ENCODE data around the gene TBC1D14. TPM values are rescaled to one million over a fixed set of nuclear protein-coding genes. Genes with fewer than 3 reads are reported as not detected.

TBC1D14 gene
- total RNA-seq, 1 experiment from 2014 or later, result 36.3 TPM

DNA sequence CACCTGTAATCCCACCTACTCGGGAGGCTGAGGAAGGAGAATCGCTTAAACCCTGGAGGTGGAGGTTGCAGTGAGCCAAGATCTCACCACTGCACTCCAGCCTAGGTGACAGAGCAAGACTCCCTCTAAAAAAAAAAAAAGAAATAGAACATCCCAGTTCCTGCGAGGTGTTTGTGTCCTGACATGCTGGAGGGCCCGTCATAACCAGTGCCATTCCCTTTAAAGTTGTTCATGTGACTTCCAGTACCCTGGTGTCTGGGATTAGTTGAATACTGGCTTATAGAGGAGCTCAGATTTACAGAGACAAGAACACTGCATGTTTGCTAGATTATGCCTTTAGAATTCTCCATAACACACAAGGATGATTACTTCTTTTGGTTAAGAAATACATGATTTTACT is 95.9 kb downstream of the TBC1D14 start:
- ATAC-seq (no peak), DNase-seq (ENCODE audit: low read depth, low spot score) (no peak)
- Histone ChIP-seq H3K4me1 (ENCODE audit: control insufficient read depth, insufficient read depth, low read length) (no peaks in the 10 kb centered on the region), H3K27me3 (ENCODE audit: control insufficient read depth, insufficient read depth, low read length) (no peaks in the 10 kb centered on the region), H3K36me3 (ENCODE audit: control insufficient read depth, insufficient read depth, low read length) (peaks cover 8% of the 10 kb centered on the region), H3K9me3 (ENCODE audit: control insufficient read depth, insufficient read depth, low read depth, low read length) (no peaks in the 10 kb centered on the region), H3K27ac (ENCODE audit: low read length) (no peak overlapping the region), H3K4me3 (ENCODE audit: low read depth in 2 of 2, low read length in 2 of 2) (no peak overlapping the region)
- TF ChIP-seq SIN3A (IDR thresholded peaks at IDR 0.05; ENCODE audit: borderline replicate concordance, insufficient read depth, low read depth, low read length) (no peak), TCF7L2 (IDR thresholded peaks at IDR 0.05; ENCODE audit: low read depth, low read length) (no peak), POLR2AphosphoS5 (IDR thresholded peaks at IDR 0.05; ENCODE audit: low read depth, low read length) (no peak)
- TF ChIP-seq, protein P1, sequence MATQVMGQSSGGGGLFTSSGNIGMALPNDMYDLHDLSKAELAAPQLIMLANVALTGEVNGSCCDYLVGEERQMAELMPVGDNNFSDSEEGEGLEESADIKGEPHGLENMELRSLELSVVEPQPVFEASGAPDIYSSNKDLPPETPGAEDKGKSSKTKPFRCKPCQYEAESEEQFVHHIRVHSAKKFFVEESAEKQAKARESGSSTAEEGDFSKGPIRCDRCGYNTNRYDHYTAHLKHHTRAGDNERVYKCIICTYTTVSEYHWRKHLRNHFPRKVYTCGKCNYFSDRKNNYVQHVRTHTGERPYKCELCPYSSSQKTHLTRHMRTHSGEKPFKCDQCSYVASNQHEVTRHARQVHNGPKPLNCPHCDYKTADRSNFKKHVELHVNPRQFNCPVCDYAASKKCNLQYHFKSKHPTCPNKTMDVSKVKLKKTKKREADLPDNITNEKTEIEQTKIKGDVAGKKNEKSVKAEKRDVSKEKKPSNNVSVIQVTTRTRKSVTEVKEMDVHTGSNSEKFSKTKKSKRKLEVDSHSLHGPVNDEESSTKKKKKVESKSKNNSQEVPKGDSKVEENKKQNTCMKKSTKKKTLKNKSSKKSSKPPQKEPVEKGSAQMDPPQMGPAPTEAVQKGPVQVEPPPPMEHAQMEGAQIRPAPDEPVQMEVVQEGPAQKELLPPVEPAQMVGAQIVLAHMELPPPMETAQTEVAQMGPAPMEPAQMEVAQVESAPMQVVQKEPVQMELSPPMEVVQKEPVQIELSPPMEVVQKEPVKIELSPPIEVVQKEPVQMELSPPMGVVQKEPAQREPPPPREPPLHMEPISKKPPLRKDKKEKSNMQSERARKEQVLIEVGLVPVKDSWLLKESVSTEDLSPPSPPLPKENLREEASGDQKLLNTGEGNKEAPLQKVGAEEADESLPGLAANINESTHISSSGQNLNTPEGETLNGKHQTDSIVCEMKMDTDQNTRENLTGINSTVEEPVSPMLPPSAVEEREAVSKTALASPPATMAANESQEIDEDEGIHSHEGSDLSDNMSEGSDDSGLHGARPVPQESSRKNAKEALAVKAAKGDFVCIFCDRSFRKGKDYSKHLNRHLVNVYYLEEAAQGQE (IDR thresholded peaks at IDR 0.05; ENCODE audit: insufficient read depth in 1 of 2, low read depth in 2 of 2, low read length in 1 of 2), result no peak
- TF ChIP-seq, protein P2, sequence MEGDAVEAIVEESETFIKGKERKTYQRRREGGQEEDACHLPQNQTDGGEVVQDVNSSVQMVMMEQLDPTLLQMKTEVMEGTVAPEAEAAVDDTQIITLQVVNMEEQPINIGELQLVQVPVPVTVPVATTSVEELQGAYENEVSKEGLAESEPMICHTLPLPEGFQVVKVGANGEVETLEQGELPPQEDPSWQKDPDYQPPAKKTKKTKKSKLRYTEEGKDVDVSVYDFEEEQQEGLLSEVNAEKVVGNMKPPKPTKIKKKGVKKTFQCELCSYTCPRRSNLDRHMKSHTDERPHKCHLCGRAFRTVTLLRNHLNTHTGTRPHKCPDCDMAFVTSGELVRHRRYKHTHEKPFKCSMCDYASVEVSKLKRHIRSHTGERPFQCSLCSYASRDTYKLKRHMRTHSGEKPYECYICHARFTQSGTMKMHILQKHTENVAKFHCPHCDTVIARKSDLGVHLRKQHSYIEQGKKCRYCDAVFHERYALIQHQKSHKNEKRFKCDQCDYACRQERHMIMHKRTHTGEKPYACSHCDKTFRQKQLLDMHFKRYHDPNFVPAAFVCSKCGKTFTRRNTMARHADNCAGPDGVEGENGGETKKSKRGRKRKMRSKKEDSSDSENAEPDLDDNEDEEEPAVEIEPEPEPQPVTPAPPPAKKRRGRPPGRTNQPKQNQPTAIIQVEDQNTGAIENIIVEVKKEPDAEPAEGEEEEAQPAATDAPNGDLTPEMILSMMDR (IDR thresholded peaks at IDR 0.05), result no peak
- intact Hi-C loops (cut with micrococcal nuclease; ENCODE audit: unreplicated experiment), result no loop called here
- BruUV-seq (replicated peaks), result no TSS peak
- ChIA-PET CTCF (no interaction called here), POLR2A (no interaction called here)
- in situ Hi-C loops (cut with HindIII; ENCODE audit: low pct_unique_long_range_greater_than_20kb, low sequenced_read_pairs), result no loop called here

DNA sequence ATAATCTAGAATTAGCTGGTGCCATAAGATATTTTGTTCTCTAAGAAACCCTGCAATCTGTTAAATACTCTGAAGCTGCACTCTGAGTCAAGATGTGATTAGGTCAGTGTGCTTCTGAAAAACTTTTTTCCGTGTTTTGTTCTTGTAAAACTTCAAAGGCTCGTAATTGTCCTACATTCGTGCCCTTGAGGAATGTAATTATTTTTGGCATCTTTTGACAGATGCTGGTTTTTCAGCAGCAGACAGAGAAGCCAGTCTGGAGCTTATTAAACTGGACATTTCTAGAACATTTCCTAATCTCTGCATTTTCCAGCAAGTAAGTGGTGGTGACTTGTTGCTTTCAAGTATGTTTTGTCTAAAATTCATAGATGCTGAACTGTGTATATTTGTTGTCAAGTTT is 96.8 kb downstream of the TBC1D14 start:
- Histone ChIP-seq H3K4me3 (ENCODE audit: low read depth in 2 of 2, low read length in 2 of 2) (no peak overlapping the region), H3K27me3 (ENCODE audit: control insufficient read depth, insufficient read depth, low read length) (no peaks in the 10 kb centered on the region), H3K36me3 (ENCODE audit: control insufficient read depth, insufficient read depth, low read length) (peaks cover 8% of the 10 kb centered on the region), H3K9me3 (ENCODE audit: control insufficient read depth, insufficient read depth, low read depth, low read length) (no peaks in the 10 kb centered on the region), H3K27ac (ENCODE audit: low read length) (no peak overlapping the region), H3K4me1 (ENCODE audit: control insufficient read depth, insufficient read depth, low read length) (no peaks in the 10 kb centered on the region)
- intact Hi-C loops (cut with micrococcal nuclease; ENCODE audit: unreplicated experiment) (no loop called here), in situ Hi-C loops (cut with HindIII; ENCODE audit: low pct_unique_long_range_greater_than_20kb, low sequenced_read_pairs) (no loop called here)
- ATAC-seq, result no peak
- TF ChIP-seq SIN3A (IDR thresholded peaks at IDR 0.05; ENCODE audit: borderline replicate concordance, insufficient read depth, low read depth, low read length) (no peak), POLR2AphosphoS5 (IDR thresholded peaks at IDR 0.05; ENCODE audit: low read depth, low read length) (no peak), TCF7L2 (IDR thresholded peaks at IDR 0.05; ENCODE audit: low read depth, low read length) (no peak)
- TF ChIP-seq, protein P1 (IDR thresholded peaks at IDR 0.05; ENCODE audit: insufficient read depth in 1 of 2, low read depth in 2 of 2, low read length in 1 of 2), result no peak
- TF ChIP-seq, protein P2 (IDR thresholded peaks at IDR 0.05), result no peak
- BruUV-seq (replicated peaks), result no TSS peak
- no peak for DNase-seq (ENCODE audit: low read depth, low spot score)
- ChIA-PET CTCF (no interaction called here), POLR2A (no interaction called here)
